ENCODE results near the gene SCG3. TPM values are rescaled to one million over a fixed set of nuclear protein-coding genes. Genes with fewer than 3 reads are reported as not detected.

SCG3 gene
- total and polyA plus RNA-seq, 2 of the 13 experiments (the other 11 are each of a cell fraction or from before 2014, with no cell fraction given), result not detected

- no peaks in the 10 kb centered on the region for H3K36me3 ChIP-seq (replicated peaks in 1 of 2; ENCODE audit: control insufficient read depth in 1 of 2, insufficient read depth in 2 of 2, low read length in 2 of 2)
- no peak overlapping the region for H2AFZ ChIP-seq (ENCODE audit: low read length)
- POLR2A ChIA-PET, result no interaction called here
- WGBS (ENCODE audit: low lambda C conversion rate), result 10% methylated on average over 4 of the region's 5 CpGs
- H3K79me2 ChIP-seq (ENCODE audit: insufficient read depth, low read length), result no peaks in the 10 kb centered on the region
- no peak overlapping the region for H3K27ac ChIP-seq (ENCODE audit: extremely low read length, insufficient read depth, low read length)
- H3K4me2 ChIP-seq (ENCODE audit: low read depth, low read length), result no peak overlapping the region
- no peak overlapping the region for H3K9ac ChIP-seq (ENCODE audit: insufficient read depth, low read depth, low read length)
- ATAC-seq, result no peak
- TF ChIP-seq SP140L (CRISPR knock-in tag; IDR thresholded peaks at IDR 0.05; ENCODE audit: borderline replicate concordance), result no peak
- TF ChIP-seq BRF2 (CRISPR knock-in tag; IDR thresholded peaks at IDR 0.05), result no peak
- in situ Hi-C loops (cut with HindIII; ENCODE audit: extremely low pct_ligation_motif_present, low pct_unique_long_range_greater_than_20kb) (no loop called here), intact Hi-C loops (cut with micrococcal nuclease; ENCODE audit: unreplicated experiment) (no loop called here)
- BruUV-seq (replicated peaks), result no TSS peak
- no peaks in the 10 kb centered on the region for H3K27me3 ChIP-seq (ENCODE audit: control insufficient read depth in 1 of 2, insufficient read depth in 2 of 2, low read length in 2 of 2)
- H3K4me3 ChIP-seq (replicated peaks in 1 of 3; ENCODE audit: insufficient read depth in 1 of 3, low read depth in 2 of 3, low read length in 3 of 3), result no peak overlapping the region
- H3K4me1 ChIP-seq (ENCODE audit: insufficient read depth, low read length), result no peaks in the 10 kb centered on the region
- no peaks in the 10 kb centered on the region for H3K9me3 ChIP-seq (ENCODE audit: low read length)
- no peak for FAIRE-seq
- DNase-seq (ENCODE audit: low spot score), result no peak
- H4K20me1 ChIP-seq (ENCODE audit: insufficient read depth, low read length), result no peaks in the 10 kb centered on the region
- CTCF ChIA-PET (ENCODE audit: low intra/inter-chr PET ratio, low total read pairs), result no interaction called here
These were observed 15.3 kb downstream of the SCG3 start for GRCh38 chr15:51696566-51696965.

- H3K4me1 ChIP-seq (ENCODE audit: insufficient read depth, low read length), result no peaks in the 10 kb centered on the region
- H3K79me2 ChIP-seq (ENCODE audit: insufficient read depth, low read length), result no peaks in the 10 kb centered on the region
- DNase-seq (ENCODE audit: low spot score) (no peak), ATAC-seq (no peak), FAIRE-seq (no peak)
- H3K4me2 ChIP-seq (ENCODE audit: low read depth, low read length), result no peak overlapping the region
- no peaks in the 10 kb centered on the region for H4K20me1 ChIP-seq (ENCODE audit: insufficient read depth, low read length)
- POLR2A ChIA-PET, result no interaction called here
- WGBS (ENCODE audit: low lambda C conversion rate), result 69% methylated on average over 2 of the region's 2 CpGs
- no peak overlapping the region for H3K9ac ChIP-seq (ENCODE audit: insufficient read depth, low read depth, low read length)
- H2AFZ ChIP-seq (ENCODE audit: low read length), result no peak overlapping the region
- H3K4me3 ChIP-seq (replicated peaks in 1 of 3; ENCODE audit: insufficient read depth in 1 of 3, low read depth in 2 of 3, low read length in 3 of 3), result no peak overlapping the region
- in situ Hi-C loops (cut with HindIII; ENCODE audit: extremely low pct_ligation_motif_present, low pct_unique_long_range_greater_than_20kb), result no loop called here
- no peaks in the 10 kb centered on the region for H3K27me3 ChIP-seq (ENCODE audit: control insufficient read depth in 1 of 2, insufficient read depth in 2 of 2, low read length in 2 of 2)
- intact Hi-C loops (cut with micrococcal nuclease; ENCODE audit: unreplicated experiment), result no loop called here
- no peaks in the 10 kb centered on the region for H3K9me3 ChIP-seq (ENCODE audit: low read length)
- H3K27ac ChIP-seq (ENCODE audit: extremely low read length, insufficient read depth, low read length), result no peak overlapping the region
- H3K36me3 ChIP-seq (replicated peaks in 1 of 2; ENCODE audit: control insufficient read depth in 1 of 2, insufficient read depth in 2 of 2, low read length in 2 of 2), result no peaks in the 10 kb centered on the region
- TF ChIP-seq EED (CRISPR knock-in tag; IDR thresholded peaks at IDR 0.05) (no peak), ZNF724P (CRISPR knock-in tag; IDR thresholded peaks at IDR 0.05; ENCODE audit: borderline replicate concordance) (no peak), SOX6 (IDR thresholded peaks at IDR 0.05) (no peak), SOX6 (CRISPR knock-in tag; IDR thresholded peaks at IDR 0.05) (no peak), GPBP1L1 (CRISPR knock-in tag; IDR thresholded peaks at IDR 0.05) (no peak), GLI4 (CRISPR knock-in tag; IDR thresholded peaks at IDR 0.05; ENCODE audit: borderline replicate concordance) (no peak)
- no TSS peak for BruUV-seq (replicated peaks)
- CTCF ChIA-PET (ENCODE audit: low intra/inter-chr PET ratio, low total read pairs), result no interaction called here
These were observed 15.9 kb downstream of the SCG3 start for GRCh38 chr15:51697163-51697562.
